ENCODE data around the gene CCDC15.

The CCDC15 gene

GRCh38 chr11:124983674-124984511, 29.9 kb downstream of the CCDC15 start:
- FAIRE-seq: no peak
- DNase-seq (ENCODE audit: insufficient read length, low spot score): no peak
- TF ChIP-seq POLR2AphosphoS5 (IDR thresholded peaks at IDR 0.05; ENCODE audit: low read depth, low read length) (no peak), SPI1 (IDR thresholded peaks at IDR 0.05; ENCODE audit: low read depth, low read length) (no peak), POU2F2 (IDR thresholded peaks at IDR 0.05; ENCODE audit: low read depth, low read length) (no peak), TAF1 (IDR thresholded peaks at IDR 0.05; ENCODE audit: low read depth, low read length) (no peak), PAX5 (IDR thresholded peaks at IDR 0.05; ENCODE audit: insufficient read depth, low read length, severe bottlenecking) (no peak), POLR2A (IDR thresholded peaks at IDR 0.05; ENCODE audit: low read depth, low read length) (no peak)

- FAIRE-seq (no peak), DNase-seq (ENCODE audit: insufficient read length, low spot score) (no peak)
- no peak for TF ChIP-seq POLR2AphosphoS5 (IDR thresholded peaks at IDR 0.05; ENCODE audit: low read depth, low read length)
- no peak for TF ChIP-seq POU2F2 (IDR thresholded peaks at IDR 0.05; ENCODE audit: low read depth, low read length)
- no peak for TF ChIP-seq TAF1 (IDR thresholded peaks at IDR 0.05; ENCODE audit: low read depth, low read length)
- TF ChIP-seq SPI1 (IDR thresholded peaks at IDR 0.05; ENCODE audit: low read depth, low read length): no peak
- no peak for TF ChIP-seq PAX5 (IDR thresholded peaks at IDR 0.05; ENCODE audit: insufficient read depth, low read length, severe bottlenecking)
- no peak for TF ChIP-seq POLR2A (IDR thresholded peaks at IDR 0.05; ENCODE audit: low read depth, low read length)
Measured at GRCh38 chr11:124984512-124984854, 30.5 kb downstream of the CCDC15 start.

- DNase-seq (ENCODE audit: insufficient read length, low spot score): no peak
- no peak for FAIRE-seq
- TF ChIP-seq POLR2AphosphoS5 (IDR thresholded peaks at IDR 0.05; ENCODE audit: low read depth, low read length) (no peak), POU2F2 (IDR thresholded peaks at IDR 0.05; ENCODE audit: low read depth, low read length) (no peak), TAF1 (IDR thresholded peaks at IDR 0.05; ENCODE audit: low read depth, low read length) (no peak), SPI1 (IDR thresholded peaks at IDR 0.05; ENCODE audit: low read depth, low read length) (no peak), PAX5 (IDR thresholded peaks at IDR 0.05; ENCODE audit: insufficient read depth, low read length, severe bottlenecking) (no peak), POLR2A (IDR thresholded peaks at IDR 0.05; ENCODE audit: low read depth, low read length) (no peak)
Measured at GRCh38 chr11:124987096-124987495, 33.1 kb downstream of the CCDC15 start.

- TF ChIP-seq TAF1 (IDR thresholded peaks at IDR 0.05; ENCODE audit: low read depth, low read length): no peak
- TF ChIP-seq POLR2AphosphoS5 (IDR thresholded peaks at IDR 0.05; ENCODE audit: low read depth, low read length): no peak
- no peak for TF ChIP-seq SPI1 (IDR thresholded peaks at IDR 0.05; ENCODE audit: low read depth, low read length)
- no peak for TF ChIP-seq POLR2A (IDR thresholded peaks at IDR 0.05; ENCODE audit: low read depth, low read length)
- FAIRE-seq: no peak
- DNase-seq (ENCODE audit: insufficient read length, low spot score): no peak
Measured at GRCh38 chr11:124988063-124988462, 34.1 kb downstream of the CCDC15 start.

DNA sequence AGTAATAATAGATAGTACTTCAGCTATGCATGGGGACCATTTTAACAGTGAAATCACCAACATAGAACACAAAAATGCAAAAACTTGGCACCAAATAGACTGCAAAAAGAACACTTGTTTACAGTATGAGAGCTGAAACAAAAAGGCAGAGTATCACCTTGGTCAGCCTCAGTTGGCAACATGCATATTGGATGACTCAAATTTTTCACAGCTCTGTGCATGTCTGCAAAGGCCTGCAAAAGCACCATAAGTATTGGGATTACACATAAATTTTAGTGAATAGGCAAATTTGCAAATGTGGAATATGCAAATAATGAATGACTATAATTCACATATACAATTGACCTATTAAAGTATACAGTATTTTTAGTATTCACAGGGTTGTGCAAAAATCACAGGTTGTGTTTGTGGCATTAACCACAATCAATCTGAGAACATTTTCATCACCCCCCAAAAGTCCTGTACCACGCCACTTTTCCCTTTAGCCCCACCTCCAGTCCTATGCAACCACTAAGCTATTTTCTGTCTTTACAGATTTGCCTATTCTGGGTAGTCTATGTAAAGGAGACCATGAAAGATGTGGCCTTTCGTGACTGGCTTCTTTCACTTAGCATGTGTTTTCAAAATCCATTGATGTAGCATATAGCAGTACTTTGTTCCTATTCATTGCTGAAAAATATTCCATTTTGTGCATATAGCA, 47.2 kb downstream of the CCDC15 start:
- FAIRE-seq (no peak), DNase-seq (ENCODE audit: insufficient read length, low spot score) (no peak)
- no peak for TF ChIP-seq SPI1 (IDR thresholded peaks at IDR 0.05; ENCODE audit: low read depth, low read length)
- no peak for TF ChIP-seq TAF1 (IDR thresholded peaks at IDR 0.05; ENCODE audit: low read depth, low read length)
- no peak for TF ChIP-seq POLR2A (IDR thresholded peaks at IDR 0.05; ENCODE audit: low read depth, low read length)
- no peak for TF ChIP-seq PAX5 (IDR thresholded peaks at IDR 0.05; ENCODE audit: insufficient read depth, low read length, severe bottlenecking)
- no peak for TF ChIP-seq POLR2AphosphoS5 (IDR thresholded peaks at IDR 0.05; ENCODE audit: low read depth, low read length)
- TF ChIP-seq POU2F2 (IDR thresholded peaks at IDR 0.05; ENCODE audit: low read depth, low read length): no peak

- TF ChIP-seq POU2F2 (IDR thresholded peaks at IDR 0.05; ENCODE audit: low read depth, low read length) (no peak), TAF1 (IDR thresholded peaks at IDR 0.05; ENCODE audit: low read depth, low read length) (no peak), SPI1 (IDR thresholded peaks at IDR 0.05; ENCODE audit: low read depth, low read length) (no peak), POLR2AphosphoS5 (IDR thresholded peaks at IDR 0.05; ENCODE audit: low read depth, low read length) (no peak), PAX5 (IDR thresholded peaks at IDR 0.05; ENCODE audit: insufficient read depth, low read length, severe bottlenecking) (no peak), POLR2A (IDR thresholded peaks at IDR 0.05; ENCODE audit: low read depth, low read length) (no peak)
- FAIRE-seq: no peak
- DNase-seq (ENCODE audit: insufficient read length, low spot score): no peak
Measured at GRCh38 chr11:125001849-125002248, 47.8 kb downstream of the CCDC15 start.

- peak; percentile 69 for FAIRE-seq
- no peak for DNase-seq (ENCODE audit: insufficient read length, low spot score)
- no peak for TF ChIP-seq TAF1 (IDR thresholded peaks at IDR 0.05; ENCODE audit: low read depth, low read length)
- peak; percentile 84 for TF ChIP-seq SPI1 (IDR thresholded peaks at IDR 0.05; ENCODE audit: low read depth, low read length)
- no peak for TF ChIP-seq PAX5 (IDR thresholded peaks at IDR 0.05; ENCODE audit: insufficient read depth, low read length, severe bottlenecking)
- TF ChIP-seq POU2F2 (IDR thresholded peaks at IDR 0.05; ENCODE audit: low read depth, low read length): no peak
- TF ChIP-seq POLR2AphosphoS5 (IDR thresholded peaks at IDR 0.05; ENCODE audit: low read depth, low read length): no peak
Measured at GRCh38 chr11:125005491-125005890, 51.5 kb downstream of the CCDC15 start.

DNA sequence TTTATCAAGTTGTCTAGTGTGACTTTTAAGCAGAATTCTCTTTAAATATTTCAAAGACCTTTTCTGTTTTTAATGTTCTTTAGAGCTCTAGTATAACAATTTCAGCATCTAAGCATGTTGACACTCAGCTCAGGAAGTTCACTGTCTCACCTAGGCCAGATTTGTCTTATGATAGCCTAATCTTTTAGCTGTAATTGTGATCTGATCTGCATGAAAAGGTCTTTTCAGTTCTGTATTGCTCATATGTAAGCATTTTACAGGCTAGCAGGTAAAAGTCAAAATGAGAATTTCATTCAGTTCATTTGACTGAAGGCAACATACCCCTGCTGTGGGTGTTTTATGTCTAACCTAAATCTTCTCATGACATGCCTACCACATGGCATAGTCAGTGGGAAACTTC, 62.4 kb downstream of the CCDC15 start:
- no peak for DNase-seq (ENCODE audit: insufficient read length, low spot score)
- TF ChIP-seq SPI1 (IDR thresholded peaks at IDR 0.05; ENCODE audit: low read depth, low read length) (no peak), POU2F2 (IDR thresholded peaks at IDR 0.05; ENCODE audit: low read depth, low read length) (no peak), POLR2A (IDR thresholded peaks at IDR 0.05; ENCODE audit: low read depth, low read length) (no peak), PAX5 (IDR thresholded peaks at IDR 0.05; ENCODE audit: insufficient read depth, low read length, severe bottlenecking) (no peak), POLR2AphosphoS5 (IDR thresholded peaks at IDR 0.05; ENCODE audit: low read depth, low read length) (no peak), TAF1 (IDR thresholded peaks at IDR 0.05; ENCODE audit: low read depth, low read length) (no peak)
- no peak for FAIRE-seq

DNA sequence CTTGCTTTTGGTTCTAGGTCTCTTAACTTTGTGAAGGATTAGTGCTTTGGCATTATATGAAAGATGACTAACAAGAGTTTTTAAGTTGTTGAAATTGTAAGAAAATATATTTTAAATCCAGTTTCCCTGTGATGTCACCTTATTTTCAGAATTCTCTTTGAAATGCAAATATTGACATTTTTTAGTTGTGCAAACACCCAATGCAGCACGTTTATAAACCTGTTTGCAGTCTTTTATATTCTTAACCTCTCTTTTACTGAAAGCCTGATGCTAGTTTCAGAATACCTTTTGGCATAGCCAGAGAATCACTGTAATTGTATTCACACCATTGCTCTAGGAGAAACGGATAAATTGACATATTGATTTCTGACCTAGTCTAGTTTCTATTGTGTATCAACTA, 66.3 kb downstream of the CCDC15 start:
- TF ChIP-seq POLR2AphosphoS5 (IDR thresholded peaks at IDR 0.05; ENCODE audit: low read depth, low read length): no peak
- TF ChIP-seq SPI1 (IDR thresholded peaks at IDR 0.05; ENCODE audit: low read depth, low read length): no peak
- no peak for TF ChIP-seq POLR2A (IDR thresholded peaks at IDR 0.05; ENCODE audit: low read depth, low read length)
- no peak for TF ChIP-seq TAF1 (IDR thresholded peaks at IDR 0.05; ENCODE audit: low read depth, low read length)
- no peak for TF ChIP-seq POU2F2 (IDR thresholded peaks at IDR 0.05; ENCODE audit: low read depth, low read length)
- TF ChIP-seq PAX5 (IDR thresholded peaks at IDR 0.05; ENCODE audit: insufficient read depth, low read length, severe bottlenecking): no peak
- FAIRE-seq (no peak), DNase-seq (ENCODE audit: insufficient read length, low spot score) (no peak)

Data from GM12891 (cell line).